GM10266 (cell line): ENCODE data around the gene LAMP5.

ENCODE experiments used
- DNase-seq: peaks from one replicate; pipeline ENCODE4 v3.0.0; 2012; ENCODE audit errors: extremely low spot score
- TF ChIP-seq, protein P1 (sequence below): IDR thresholded peaks from 2 replicates; pipeline ENCODE4 v1.5.1; 2012; ENCODE audit warnings: mild to moderate bottlenecking, low read depth; ENCODE audit not compliant: control insufficient read depth, insufficient read depth; ENCODE audit errors: missing control alignments

LAMP5 gene

DNA sequence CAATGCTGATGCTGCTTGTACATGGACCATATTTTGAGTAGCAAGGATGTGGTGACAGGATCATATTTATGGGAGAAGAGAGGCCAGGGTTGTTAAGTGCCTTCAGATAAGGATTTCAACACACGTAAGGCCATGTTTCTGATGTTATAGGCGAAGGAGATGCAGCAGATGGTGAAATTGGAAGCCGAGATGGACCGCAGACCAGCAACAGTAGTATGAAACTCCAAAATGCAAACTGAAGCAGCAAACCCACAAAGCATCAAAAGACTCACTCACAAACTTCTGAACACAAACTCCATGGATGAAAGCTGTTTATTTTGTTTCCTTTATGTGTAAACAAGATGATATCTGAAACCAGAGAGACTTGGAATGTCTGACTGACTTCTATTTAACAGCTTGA is 35.6 kb upstream of the LAMP5 start:
- DNase-seq = no peak

DNA sequence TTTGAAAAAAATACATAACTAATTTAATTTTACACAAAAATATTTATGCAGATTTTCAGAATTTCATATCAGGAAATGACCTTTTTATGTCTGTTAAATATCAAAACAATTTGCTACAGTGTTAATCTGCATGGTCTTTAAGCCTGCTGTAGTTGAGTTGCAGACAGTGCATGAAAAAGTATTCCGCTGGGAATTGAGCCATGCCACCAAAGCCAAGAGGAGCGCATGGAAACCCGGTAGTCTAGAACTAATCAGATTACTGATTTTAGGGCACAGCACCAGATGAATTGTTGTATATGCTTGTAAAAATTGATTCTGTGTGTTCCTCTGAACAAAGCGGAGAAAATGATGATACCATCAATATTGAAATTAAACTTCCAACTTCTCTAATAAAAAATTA is 34.3 kb upstream of the LAMP5 start:
- no peak for DNase-seq

More for the DNA sequence above, 35.6 kb upstream of the LAMP5 start:
- TF ChIP-seq, protein P1, sequence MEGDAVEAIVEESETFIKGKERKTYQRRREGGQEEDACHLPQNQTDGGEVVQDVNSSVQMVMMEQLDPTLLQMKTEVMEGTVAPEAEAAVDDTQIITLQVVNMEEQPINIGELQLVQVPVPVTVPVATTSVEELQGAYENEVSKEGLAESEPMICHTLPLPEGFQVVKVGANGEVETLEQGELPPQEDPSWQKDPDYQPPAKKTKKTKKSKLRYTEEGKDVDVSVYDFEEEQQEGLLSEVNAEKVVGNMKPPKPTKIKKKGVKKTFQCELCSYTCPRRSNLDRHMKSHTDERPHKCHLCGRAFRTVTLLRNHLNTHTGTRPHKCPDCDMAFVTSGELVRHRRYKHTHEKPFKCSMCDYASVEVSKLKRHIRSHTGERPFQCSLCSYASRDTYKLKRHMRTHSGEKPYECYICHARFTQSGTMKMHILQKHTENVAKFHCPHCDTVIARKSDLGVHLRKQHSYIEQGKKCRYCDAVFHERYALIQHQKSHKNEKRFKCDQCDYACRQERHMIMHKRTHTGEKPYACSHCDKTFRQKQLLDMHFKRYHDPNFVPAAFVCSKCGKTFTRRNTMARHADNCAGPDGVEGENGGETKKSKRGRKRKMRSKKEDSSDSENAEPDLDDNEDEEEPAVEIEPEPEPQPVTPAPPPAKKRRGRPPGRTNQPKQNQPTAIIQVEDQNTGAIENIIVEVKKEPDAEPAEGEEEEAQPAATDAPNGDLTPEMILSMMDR = no peak

DNA sequence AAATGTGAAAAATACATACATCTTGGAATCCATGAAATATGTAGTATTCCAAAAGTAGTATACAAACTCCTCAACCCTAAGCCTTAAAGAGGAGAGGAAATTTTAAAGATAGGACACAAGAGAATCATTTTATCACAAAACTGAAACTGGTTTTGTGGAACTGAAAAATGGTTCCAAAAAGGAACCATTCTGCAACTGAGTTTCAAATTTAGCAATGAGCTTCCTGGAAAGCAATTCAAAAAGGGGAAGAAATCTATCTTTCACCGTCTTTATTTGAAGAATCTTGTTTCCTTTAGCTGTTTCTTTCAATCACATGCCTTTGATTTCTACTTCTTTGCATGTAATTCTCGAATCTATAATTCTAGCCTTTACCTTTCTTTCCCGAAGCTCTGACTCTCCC is 32.2 kb upstream of the LAMP5 start:
- no peak for DNase-seq

More for the DNA sequence above, 34.3 kb upstream of the LAMP5 start:
- TF ChIP-seq, protein P1 = no peak

DNA sequence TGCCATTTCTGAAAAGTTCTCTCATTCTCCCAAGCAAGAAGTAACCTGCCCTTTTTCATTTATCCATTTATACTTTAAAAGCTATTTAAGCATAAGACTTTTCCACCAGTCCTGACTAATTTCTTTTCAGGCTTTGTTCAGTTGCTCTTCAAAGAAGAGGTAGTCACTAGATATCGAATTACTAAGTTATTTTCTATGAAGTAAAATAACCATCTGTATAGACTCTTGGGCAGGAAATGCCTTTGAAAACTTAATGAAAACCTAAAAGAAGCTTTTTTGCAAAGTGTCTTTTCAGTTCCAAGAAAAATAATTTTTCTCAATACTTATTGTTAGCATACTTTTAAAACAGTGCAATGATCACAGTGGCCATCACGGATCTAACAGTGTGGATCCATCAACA is 31.3 kb upstream of the LAMP5 start:
- TF ChIP-seq, protein P1 = no peak
- DNase-seq = no peak

More for the DNA sequence above, 32.2 kb upstream of the LAMP5 start:
- TF ChIP-seq, protein P1 = no peak

DNA sequence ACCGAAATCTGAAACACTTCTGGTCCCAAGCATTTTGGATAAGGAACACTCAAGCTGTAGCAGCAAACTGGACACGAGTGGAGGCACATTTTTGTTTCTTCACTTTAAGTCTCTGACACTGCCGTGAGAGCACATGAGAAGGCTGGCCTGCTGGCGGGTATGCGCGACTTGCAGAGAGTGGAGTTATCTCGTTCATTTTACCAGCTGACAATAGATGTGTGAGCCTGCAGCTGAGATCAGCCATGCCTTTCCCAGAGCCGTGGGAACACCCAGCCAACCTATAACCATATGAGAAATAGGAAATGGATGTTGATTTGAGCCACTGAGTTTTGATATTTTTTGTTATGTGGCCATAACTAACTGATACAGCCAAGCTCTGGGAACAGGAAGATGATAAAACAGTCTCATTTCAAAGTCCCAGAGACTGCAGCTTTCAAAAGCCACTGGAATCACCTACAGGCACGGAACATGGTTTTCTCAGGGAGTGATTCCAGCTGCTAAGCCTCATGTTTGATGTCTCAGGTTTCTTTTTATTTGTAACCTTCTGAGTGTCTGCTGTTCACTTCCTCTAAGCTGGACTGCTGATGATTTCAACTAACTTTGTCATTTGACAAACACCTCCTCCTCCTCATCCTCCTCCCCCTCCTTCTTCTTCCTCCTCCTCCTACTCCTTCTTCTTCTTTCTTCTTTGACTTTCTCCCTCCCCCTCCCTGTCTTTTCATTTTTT is 28.6 kb upstream of the LAMP5 start:
- TF ChIP-seq, protein P1 = no peak
- no peak for DNase-seq

DNA sequence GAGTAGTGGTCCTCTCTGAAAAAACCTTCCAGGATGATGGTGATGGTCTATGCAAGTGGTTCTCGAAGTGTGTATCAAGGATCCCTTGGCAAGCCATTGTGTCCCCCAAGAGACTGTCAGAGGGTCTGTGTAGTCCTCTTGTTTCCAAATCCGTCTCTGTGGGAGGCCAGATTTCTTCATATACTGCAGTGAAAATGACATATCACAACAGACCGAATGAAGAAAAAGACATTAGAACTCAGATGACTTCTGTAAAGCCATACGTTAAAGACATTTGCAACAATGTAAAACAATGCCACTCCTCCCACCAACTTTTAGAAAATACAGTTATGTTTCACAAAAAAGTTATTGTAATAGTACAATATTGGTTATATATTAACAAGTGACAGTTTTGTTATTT is 27.2 kb upstream of the LAMP5 start:
- TF ChIP-seq, protein P1 = no peak

DNA sequence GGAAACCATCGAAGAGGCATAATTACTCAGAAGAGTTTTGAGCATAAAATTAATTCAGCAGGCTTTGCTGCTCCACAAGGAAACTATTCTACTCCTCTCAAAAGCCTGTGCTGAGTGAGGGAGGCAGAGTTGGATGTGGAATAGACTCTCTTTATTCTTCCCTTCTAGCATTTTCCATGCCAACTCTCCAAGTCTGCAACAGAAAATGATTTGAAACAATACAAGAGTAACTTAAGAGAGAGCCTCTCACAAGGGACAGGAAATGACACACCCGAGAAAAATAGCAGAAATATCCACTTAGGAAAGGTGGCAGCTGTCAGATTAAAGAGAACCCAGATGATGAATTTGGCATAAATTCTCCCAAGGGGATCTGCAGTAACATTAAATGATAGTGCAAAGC is 26.3 kb upstream of the LAMP5 start:
- DNase-seq = no peak
- TF ChIP-seq, protein P1 = no peak

More for the DNA sequence above, 27.2 kb upstream of the LAMP5 start:
- no peak for DNase-seq
